NCI-H1105 (cell line): Measurements from ENCODE around the gene LSM8.
"Not testable (repeated sequence)": the region's sequence is repeated elsewhere in the genome, so short reads cannot be mapped to it uniquely, and the experiment has no call there.

Experiments
- DNase-seq: peaks from one replicate; lab custom pipeline; 2025; lab: John Stamatoyannopoulos, UW

The LSM8 gene

GRCh38 chr7:118183786-118184564, at the start of gene LSM8:
Gene LSM8 (plus strand): TSS chr7:118184164. CDS start chr7:118184224, 60 bp downstream.
- peak; percentile 94 for DNase-seq

GRCh38 chr7:118134420-118134819, 49.5 kb upstream of the LSM8 start:
- not testable (repeated sequence) for DNase-seq

GRCh38 chr7:118140468-118140867, 43.5 kb upstream of the LSM8 start:
- DNase-seq = no peak

GRCh38 chr7:118142012-118142411, 42.0 kb upstream of the LSM8 start:
- no peak for DNase-seq

DNA sequence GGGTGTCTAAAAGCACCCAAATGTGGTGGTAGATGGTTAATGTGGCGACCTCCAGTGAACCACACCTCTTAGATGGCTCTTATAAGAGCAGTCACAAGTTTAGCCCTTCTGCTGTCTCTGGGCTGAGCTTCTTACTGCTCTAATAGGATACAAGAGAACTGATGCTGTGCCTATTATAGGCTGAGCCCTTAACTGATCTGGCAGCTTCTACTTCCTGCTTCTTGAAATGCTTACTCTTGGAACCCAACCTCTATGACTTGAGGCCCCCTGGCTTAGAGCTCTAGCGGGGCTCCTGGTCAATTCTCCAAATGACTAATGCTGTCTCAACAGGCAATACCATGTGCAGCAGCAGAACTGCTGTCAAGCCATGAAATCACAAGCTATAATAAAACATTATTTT, 35.0 kb upstream of the LSM8 start:
- no peak for DNase-seq

DNA sequence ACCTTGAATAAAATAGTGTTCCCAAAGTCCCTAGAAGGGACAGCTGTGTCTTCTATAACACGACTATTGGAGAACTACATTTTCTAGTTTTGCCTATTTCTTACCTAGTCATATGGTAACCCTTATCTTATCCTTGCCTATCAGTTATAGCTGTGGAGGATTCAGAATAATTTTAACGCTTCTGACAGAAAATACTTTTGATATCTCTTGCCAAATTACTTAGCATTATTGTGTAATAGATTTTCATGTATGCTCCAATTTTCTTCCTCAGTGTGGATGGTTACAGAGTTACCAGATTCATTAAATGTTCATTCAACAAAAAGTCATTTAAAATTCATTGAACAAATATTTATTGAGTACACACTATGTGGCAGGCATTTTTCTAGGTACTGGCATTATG, 34.6 kb upstream of the LSM8 start:
- DNase-seq = no peak

GRCh38 chr7:118151671-118152070, 32.3 kb upstream of the LSM8 start:
- DNase-seq = no peak

- DNase-seq = no peak
Measured at GRCh38 chr7:118152149-118152548, 31.8 kb upstream of the LSM8 start.

DNA sequence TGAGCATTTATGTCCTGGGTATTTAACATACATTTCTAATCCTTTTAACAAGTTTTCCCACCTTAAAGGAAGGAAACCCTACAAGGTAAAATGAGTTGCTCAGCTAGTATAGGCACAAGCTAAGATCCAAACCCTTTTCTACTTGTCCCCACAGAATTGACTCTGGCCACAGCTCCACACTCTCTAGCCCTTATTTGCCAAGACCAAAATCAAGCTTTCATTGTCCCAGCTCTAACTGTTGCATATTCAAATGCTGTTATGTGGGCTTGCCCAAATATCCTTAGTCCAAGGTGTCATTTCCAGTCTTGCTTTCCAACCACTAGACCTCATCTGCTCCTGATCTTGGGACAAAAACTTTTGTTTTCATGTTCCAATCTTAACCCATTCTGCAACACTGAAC, 31.3 kb upstream of the LSM8 start:
- no peak for DNase-seq

- no peak for DNase-seq
Measured at GRCh38 chr7:118153551-118154177, 30.3 kb upstream of the LSM8 start.

DNA sequence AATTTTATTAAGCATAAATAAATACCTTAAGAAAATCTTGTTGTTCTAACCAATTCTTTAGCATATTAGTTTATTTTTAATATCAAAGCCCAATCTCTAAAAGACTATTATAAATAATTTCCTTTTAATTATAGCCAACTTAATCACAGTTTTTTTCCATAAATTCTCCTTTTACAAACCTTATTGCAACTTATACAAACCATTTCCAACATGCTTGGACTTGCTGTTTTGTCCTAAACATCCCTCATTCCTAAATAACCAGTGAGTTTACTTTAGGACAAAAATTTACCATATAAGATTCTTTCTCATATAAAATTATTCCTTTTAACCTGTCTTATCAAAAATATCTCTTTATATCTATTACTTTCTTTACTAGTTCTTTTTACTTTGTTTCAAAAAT, 25.2 kb upstream of the LSM8 start:
- no peak for DNase-seq

DNA sequence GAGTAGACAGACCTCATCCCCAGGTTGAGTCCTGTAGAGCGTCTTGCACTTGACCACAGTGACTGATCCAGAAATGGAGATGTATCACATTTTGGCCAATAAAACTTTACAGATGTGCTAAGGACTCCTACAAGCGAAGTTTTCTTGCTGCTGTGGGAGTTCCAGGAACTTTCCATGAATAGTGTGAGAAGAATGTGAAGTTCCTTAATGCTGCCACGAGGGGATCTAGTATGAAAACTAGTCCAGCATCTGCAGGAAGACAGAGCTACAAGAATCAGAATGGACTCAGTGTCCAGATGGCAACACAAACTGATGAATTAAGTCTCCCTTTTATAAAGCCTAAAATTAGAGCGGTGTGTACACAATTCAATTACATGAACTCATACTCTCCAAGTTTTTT, 14.8 kb upstream of the LSM8 start:
- no peak for DNase-seq

DNA sequence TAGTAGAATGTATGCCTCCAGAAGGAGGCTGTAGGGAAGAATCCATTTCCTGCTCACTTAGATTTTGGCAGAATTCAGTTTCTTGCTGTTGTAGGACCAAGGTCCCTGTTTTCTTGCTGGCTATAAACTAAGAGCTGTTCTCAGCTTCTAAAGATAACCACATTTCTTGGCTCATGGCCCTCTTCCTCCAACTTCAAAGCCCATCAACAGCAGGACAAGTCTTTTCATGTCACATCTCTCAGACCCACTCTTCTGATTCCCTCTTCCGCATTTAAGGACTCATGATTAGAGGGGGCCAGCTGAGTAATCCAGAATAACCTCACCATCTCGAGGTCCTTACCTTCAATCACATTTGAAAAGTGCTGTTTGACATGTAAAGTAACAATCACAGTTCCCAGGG, 8.2 kb upstream of the LSM8 start:
- DNase-seq = no peak

DNA sequence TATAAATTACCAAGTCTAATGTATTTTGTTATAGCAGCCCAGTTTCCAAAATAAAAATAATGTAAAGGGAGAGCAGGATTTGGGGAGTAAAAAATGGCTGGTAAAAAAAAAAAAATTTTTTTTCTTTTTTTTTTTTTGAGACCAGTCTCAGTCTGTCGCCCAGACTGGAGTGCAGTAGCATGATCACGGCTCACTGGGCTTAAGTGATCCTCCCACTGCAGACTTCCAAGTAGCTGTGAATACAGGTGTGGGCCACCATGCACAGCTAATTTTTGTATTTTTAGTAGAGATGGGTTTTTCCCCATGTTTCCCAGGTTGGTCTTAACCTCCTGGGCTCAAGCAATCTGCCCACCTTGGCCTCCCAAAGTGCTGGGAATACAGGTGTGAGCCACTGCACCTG, 4.8 kb upstream of the LSM8 start:
- DNase-seq = no peak

DNA sequence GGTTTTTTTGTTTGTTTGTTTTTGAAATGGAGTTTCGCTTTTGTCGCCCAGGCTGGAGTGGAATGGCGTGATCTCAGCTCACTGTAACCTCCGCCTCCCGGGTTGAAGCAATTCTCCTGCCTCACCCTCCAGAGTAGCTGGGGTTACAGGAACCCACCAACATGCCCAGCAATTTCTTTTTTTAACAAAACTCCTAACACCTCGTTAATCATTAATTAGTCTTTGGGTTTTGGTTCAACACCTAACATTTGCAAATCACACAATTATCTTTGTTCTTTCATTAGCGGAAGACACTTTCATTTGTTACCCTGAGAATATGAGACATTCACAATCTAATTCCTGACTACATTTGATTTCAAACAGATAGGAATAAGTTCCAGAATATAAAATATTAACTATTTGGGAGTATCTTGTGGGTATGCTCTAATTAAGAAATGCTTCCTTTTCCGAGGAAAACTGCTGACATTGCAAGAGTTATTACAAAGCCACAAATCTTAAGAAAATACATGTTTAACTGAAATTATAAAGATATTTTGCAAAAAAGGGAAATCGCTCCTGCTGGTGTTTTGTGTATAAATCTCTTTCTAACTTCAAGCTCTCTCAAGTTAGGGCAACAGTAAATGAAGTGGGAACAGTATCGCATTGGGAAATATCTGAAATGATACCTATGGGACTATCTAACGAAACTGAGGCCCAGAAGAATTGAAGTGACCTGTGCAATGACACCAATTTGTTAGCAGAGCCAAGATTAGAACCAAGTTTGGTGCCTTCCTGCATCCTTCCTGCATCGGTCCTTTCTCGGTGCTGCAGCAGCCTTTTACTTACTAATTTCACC, 1.2 kb upstream of the LSM8 start:
- peak; percentile 4 for DNase-seq

DNA sequence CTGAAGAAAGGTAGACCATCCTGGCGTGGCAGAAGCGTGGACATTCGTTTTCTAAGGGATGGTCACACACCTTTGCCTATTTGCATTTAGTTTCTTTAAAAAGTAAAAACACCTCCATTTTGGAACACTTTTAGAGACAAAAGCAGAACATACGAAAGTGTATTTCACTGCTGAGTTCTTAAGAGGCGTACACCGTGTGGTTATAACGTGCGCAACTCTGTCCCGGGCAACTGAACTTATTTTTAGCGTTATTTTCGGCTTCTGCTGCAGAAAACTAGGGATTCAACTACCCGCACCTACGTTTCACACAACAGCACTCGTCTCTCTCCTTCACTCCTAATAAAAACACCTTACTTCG, 557 bp upstream of the LSM8 start:
- DNase-seq = no peak

GRCh38 chr7:118184565-118184940, 589 bp downstream of the LSM8 start:
- no peak for DNase-seq

DNA sequence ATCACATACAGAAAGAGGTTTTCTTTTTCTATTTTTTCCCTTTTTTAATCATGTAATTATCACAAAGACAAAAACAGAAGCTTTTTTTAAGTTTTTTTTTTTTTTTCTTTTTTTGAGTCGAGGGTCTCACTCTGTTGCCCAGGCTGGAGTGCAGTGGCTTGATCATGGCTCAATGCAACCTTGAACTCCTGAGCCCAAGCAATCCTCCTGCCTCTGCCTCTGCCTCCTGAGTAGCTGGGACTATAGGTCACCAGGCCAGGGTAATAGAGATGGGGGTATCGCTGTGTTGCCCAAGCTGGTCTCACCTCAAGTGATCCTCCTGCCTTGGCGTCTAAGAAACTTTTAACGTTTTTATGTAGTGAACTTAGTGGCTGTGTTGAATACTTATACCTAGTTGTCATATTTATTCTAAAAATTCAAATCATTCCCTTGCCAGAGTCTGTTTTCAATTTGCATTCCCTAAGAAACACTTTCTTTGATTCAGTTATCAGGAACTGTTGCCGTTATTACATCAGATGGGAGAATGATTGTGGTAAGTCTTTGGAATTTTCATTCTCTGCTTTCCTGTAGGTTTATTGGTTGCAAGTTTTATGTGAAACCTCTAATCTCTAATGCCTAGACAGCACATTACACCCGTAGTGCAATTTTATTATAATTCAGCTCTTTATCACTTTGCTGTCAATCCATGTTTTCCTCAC, 1.3 kb downstream of the LSM8 start:
- no peak for DNase-seq

GRCh38 chr7:118186501-118186900, 2.5 kb downstream of the LSM8 start:
- DNase-seq = no peak

DNA sequence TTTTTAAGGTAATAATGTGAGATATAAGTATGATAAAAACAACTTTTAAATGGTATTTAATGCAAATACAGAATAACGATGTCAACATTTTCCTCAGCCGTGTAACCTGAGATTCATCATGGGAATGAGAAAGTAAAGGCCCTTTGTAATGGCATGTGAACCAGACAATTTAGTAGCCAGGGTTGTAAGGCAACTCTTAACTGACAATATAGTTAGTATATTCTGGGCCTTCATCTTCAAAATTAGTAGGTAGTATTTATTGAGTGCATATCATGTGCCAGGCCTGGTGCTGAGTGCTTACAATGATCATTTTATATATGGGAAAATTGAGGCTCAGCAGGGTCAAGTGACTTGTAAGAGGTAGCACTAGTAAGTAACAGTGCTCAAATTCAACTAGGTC, 10.6 kb downstream of the LSM8 start:
- DNase-seq = no peak

- DNase-seq = peak; percentile 34
Measured at GRCh38 chr7:118195837-118196474, 12.0 kb downstream of the LSM8 start.

GRCh38 chr7:118202061-118202460, 18.1 kb downstream of the LSM8 start:
- DNase-seq = no peak
